HG03378 (cell line): ENCODE data around the gene ADD1.
"Not testable (repeated sequence)": the region's sequence is repeated elsewhere in the genome, so short reads cannot be mapped to it uniquely, and the experiment has no call there.

Experiments
- ATAC-seq: cut with Tn5 transposase; IDR thresholded peaks from one replicate; pipeline ENCODE4 v1.9.1; 2021; ENCODE audit warnings: mild to moderate bottlenecking, moderate library complexity; ENCODE audit not compliant: unreplicated experiment

Gene ADD1

DNA sequence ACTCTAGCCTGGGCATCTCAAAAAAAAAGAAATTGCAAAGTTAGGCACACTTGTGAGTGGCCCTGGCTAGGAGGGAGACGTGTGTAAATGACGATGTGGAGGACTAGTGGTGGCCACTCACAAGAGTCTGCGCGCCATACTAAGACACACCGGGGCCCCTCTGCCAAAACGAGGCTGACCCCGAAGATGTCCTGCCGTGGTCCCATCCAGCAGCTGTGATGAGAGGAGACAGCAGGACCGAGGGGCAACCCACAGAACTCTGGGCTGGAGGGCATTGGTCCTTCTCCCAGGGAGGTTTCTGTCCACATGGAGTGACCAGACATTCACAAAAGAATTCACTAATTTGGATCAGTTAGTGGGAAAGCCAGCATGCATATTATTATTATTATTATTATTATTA is 72.1 kb downstream of the ADD1 start:
- ATAC-seq, result no peak

DNA sequence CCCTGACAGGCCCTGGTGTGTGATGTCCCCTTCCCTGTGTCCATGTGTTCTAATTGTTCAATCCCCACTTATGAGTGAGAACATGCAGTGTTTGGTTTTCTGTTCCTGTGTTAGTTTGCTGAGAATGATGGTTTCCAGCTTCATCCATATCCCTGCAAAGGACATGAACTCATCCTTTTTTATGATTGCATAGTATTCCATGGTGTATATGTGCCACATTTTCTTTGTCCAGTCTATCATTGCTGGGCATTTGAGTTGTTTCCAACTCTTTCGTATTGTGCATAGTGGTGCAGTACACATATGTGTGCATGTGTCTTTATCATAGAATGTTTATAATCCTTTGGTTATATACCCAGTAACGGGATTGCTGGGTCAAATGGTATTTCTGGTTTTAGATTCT is 73.1 kb downstream of the ADD1 start:
- not testable (repeated sequence) for ATAC-seq

DNA sequence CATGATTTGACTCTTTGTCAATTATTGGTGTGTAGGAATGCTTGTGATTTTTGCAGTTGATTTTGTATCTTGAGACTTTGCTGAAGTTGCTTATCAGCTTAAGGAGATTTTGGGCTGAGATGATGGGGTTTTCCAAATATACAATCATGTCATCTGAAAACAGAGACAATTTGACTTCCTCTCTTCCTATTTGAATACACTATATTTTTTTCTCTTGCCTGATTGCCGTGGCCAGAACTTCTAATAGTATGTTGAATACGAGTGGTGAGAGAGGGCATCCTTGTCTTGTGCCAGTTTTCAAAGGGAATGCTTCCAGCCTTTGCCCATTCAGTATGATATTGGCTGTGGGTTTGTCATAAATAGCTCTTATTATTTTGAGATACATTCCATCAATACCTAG is 74.7 kb downstream of the ADD1 start:
- ATAC-seq, result not testable (repeated sequence)

DNA sequence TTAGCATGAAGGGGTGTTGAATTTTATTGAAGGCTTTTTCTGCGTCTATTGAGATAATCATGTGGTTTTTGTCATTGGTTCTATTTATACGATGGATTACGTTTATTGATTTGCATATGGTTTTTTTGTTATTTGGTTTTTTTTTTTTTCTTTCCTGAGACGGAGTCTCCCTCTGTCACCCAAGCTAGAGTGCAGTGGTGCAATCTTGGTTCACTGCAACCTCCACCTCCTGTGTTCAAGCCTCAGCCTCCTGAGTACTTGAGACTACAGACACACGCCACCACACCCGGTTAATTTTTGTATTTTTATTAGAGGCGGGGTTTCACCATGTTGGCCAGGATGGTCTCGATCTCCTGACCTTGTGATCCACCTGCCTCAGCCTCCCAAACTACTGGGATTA is 75.1 kb downstream of the ADD1 start:
- ATAC-seq, result not testable (repeated sequence)

DNA sequence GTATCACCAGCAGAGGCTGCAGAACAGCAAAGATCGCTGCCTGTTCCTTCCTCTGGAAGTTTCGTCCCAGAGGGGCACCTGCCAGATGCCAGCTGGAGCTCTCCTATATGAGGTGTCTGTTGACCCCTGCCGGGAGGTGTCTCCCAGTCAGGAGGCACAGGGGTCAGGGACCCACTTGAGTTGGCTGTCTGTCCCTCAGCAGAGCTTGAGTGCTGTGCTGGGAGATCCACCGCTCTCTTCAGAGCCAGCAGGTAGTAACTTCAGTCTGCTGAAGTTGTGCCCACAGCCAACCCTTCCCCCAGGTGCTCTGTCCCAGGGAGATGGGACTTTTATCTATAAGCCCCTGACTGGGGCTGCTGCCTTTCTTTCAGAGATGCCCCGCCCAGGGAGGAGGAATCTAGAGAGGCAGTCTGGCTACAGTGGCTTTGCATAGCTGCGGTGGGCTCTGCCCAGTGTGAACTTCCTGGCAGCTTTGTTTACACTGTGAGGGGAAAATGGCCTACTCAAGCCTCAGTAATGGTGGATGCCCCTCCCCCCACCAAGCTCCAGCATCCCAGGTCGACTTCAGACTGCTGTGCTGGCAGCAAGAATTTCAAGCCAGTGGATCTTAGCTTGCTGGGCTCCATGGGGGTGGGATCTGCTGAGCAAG is 78.9 kb downstream of the ADD1 start:
- ATAC-seq, result not testable (repeated sequence)

DNA sequence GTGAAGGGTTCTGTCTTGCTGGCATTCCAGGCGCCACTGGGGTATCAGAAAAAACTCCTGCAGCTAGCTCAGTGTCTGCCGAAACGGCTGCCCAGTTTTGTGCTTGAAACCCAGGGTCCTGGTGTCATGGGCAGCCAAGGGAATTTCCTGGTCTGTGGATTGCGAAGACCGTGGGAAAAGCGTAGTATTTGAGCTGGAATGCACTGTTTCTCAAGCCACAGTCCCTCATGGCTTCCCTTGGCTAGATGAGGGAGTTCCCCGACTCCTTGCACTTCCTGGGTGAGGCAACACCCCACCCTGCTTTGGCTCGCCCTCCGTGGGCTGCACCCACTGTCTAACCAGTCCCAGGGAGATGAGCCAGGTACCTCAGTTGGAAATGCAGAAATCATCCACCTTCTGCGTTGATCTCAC is 79.5 kb downstream of the ADD1 start:
- ATAC-seq, result no peak

DNA sequence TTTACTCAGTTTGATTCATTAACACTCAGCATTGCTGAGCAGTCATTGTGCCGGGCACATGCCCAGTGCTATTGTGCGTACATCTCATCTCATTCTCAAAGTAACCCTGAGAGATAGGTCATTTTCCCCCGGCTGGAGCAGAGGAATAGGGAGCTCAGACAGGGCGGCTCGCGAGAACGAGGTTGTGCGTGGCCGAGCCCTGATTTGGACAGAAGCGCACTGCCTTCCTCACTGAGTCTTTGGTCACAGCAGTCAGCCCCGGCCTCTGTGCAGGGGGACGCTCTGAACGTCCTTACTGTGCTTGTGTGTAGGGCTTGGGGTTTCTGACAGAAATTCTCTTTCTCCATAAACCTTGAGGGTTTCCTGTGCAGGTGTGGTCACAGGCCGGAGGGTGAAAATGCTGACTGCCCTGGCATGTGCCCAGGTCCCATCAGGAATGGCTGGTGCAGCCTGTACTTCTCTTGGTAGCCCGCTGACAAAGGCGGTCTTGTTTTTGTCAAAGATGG is 80.1 kb downstream of the ADD1 start:
- no peak for ATAC-seq

DNA sequence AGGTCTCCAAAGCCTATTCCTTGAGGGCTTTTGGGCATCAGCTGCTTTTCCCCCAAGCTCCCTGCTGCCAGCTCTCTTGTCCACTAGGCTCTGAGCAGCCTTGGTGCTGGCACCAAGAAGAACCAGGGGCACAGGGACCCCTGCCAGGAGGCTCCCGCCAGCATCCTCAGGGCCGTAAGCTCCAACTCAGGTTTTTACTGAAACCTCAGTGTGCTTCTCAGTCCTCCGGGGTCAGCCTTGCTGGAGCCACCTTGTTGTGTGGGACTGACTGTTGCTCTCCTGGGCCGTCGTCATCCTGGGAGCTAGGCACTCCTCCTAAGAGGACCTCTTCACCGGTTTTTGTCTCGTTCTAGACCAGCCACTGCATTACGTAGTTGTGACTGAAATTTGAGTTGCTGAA is 80.6 kb downstream of the ADD1 start:
- no peak for ATAC-seq

DNA sequence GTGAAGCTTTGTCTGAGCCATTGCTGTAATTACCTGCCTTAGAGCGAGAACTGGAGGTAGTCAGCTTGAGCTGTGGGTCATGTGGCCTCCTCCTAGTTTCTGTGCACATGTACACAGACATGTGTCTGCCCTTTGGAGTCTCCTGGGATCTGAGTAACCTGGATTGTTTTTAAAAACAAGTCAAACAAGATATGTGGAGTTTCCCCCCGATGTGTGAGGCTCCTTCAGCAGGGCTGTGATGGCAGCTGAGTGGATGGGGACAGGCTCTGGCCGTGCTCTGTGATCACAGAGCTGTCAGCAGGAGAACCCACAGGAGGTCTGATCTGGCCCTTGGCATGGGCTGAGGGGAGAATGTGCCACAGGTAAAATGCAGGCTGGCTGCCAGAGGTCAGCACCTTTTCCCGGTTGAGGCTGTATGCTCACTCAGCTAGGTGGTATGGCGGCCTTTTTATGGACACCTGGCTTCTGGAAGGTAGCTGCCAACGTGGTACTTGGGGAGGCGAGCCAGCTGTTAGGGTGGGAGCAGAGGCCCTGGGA is 81.2 kb downstream of the ADD1 start:
- ATAC-seq, result no peak

DNA sequence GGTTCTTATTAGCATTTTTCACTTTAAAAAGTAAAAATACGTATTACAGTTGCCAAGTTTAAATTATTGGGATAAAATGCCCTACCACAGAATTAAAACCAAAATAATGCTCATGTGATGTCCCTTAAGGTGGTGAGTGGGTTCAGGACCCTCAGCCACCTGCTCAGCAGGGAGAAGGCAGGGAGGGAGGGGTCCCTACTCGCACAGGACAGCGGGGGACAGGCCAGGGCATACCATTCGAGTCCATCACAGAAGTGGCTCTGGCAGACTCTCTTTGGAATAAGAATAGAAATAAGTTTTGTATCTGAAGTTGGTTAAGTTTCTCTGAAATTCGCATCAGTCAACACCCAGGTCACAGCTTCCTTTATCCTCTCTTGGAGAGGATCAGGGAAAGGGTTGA is 81.9 kb downstream of the ADD1 start:
- no peak for ATAC-seq

DNA sequence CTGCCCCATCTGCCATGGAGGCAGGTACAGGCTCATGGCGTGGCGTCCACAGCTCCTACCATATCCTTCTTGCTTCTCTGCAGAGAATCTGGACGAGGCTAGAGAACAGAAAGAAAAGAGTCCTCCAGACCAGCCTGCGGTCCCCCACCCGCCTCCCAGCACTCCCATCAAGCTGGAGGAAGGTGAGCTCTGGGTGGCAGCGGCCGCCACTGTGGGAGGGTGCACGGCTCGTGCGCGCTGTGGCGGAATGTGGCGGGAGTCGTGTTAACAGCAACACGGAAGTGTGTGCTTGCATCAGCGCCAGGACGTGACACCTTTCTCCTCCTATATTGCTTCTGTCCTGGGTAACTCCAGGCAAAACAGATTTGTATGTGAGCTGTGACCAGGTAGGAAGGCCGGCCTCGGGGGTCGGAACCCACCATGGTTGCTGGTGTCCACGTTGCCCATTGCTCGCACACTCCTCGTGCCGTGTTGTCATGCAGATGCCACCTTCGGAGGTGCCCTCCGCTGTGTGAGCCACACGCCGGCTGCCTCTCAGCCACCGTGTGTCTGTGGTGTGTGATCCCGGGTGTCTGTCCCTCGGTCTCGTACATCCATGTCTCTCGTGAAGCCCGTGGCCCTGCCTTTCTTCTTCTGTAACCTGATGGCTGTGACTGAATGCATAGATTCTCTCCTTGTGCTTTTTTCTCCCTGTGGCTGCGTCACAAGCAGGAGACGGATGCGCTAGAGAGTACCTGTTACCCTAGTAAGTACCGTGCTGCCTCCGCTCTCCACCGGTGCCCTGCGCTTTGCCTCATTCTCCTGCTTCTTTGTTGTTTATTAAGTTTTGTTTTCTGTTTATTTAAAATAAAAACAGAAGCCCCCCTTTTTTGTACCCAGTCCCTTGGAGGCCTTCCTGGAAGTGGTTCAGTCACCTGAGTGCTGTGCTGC is 82.6 kb downstream of the ADD1 start:
- ATAC-seq, result no peak

DNA sequence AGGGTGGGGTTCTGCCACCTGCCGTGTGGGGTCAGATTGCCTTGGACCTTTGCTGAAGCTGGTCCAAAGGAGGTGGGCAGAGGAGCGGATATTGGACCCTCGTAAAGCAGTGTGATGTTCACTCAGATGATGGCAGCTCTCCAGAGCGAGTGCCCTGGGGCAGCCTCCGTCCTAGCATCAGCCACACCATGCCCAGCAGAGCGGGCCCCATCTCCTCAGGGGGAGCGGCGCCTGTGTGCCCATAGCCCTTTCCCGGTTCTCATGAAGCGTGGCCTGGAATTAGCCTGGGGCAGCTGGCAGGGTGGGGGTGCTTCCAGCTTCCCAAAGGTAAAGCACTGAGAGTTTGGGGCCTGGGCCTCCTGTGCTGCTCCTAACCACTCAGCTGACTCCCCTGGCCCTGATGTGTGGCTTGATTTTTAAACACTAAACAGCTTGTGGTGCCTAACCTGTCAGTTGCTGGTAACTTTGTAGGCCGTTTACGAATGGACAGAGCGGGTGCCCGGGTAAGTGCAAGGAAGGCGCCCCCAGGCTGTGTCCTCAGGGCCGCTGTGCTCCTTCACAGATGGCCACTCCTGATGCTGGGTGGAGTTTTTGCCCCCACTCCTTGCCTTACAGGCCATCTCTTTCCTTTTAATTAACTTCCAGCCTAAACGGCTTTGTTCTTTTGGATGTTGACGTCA is 83.5 kb downstream of the ADD1 start:
- no peak for ATAC-seq

DNA sequence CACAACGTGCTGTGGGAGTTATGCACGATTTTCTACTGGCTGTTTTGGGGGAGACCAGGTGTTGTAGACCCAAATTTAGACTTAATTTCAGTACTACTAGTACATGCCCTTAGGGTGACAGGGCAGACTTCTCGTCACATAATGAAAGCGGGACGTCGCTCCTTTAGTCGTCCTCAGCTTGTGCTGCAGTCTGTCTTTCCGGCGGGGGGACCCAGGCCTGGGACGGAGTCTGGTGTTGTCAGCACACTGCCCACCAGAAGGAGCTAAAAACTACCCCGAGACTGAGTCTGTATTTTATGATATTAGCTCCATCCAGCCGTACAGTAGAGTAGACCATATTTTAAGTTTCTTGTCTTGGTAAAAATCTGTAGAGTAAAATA is 84.0 kb downstream of the ADD1 start:
- no peak for ATAC-seq

DNA sequence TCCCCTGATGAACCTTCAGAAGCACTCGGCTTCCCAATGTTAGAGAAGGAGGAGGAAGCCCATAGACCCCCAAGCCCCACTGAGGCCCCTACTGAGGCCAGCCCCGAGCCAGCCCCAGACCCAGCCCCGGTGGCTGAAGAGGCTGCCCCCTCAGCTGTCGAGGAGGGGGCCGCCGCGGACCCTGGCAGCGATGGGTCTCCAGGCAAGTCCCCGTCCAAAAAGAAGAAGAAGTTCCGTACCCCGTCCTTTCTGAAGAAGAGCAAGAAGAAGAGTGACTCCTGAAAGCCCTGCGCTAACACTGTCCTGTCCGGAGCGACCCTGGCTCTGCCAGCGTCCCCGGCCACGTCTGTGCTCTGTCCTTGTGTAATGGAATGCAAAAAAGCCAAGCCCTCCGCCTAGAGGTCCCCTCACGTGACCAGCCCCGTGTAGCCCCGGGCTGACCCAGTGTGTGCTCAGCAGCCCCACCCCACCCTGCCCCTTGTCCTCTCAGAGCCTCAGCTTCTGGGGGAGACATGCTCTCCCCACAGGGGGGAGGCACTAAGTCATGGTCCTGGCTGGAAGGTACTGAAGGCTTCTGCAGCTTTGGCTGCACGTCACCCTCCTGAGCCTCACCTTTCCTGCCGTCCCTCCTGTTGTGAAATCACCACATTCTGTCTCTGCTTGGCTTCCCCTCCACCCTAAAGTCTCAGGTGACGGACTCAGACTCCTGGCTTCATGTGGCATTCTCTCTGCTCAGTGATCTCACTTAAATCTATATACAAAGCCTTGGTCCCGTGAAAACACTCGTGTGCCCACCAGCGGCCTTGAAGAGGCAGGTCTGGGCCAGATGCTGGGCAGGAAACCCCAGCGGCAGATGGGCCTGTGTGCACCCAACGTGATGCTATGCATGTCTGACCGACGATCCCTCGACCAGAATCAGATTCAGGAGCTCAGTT is 84.9 kb downstream of the ADD1 start:
- no peak for ATAC-seq

DNA sequence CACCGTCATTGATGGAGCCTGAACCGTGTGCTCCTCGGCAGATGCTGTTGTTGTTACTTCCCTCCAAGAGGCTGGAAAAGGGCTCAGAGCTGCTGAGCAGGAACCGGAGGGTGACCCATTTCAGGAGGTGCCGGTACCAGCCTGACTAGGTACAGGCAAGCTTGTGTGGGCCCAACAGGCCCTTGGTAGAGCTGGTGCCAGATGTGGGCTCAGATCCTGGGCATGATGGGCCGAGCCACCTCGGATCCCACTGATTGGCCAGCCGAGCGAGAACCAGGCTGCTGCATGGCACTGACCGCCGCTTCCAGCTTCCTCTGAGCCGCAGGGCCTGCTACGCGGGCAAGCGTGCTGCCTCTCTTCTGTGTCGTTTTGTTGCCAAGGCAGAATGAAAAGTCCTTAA is 85.8 kb downstream of the ADD1 start:
- no peak for ATAC-seq

DNA sequence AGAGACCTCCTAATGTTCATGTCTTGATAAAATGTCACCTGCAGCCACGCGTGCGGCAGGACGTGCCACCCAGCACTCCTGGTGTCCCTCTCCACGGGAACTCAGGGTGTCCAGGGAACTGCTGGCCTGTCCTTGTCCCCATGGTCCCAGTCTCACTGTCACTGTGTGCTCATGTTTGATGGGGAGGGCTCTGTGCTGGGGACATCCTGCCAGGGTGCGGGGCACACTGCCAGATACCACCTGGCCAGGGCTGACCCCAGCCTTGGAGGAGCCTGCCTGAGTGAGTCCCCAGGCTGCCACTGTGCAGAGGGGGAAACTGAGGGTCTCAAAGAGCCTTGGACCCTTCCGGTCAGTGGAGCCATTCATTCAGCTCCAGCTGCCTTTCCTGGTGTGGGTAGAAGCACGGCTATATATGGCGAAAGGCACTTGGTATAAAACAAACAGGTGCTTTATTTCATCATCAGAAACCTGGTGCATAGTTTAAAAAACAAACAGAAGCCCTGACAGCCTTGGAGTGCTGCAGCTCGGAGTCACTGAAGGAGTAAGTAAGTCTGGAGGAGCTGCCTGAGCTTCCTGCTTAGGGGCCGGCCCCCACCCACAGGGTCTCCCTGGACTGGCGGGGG is 86.6 kb downstream of the ADD1 start:
- ATAC-seq, result no peak

DNA sequence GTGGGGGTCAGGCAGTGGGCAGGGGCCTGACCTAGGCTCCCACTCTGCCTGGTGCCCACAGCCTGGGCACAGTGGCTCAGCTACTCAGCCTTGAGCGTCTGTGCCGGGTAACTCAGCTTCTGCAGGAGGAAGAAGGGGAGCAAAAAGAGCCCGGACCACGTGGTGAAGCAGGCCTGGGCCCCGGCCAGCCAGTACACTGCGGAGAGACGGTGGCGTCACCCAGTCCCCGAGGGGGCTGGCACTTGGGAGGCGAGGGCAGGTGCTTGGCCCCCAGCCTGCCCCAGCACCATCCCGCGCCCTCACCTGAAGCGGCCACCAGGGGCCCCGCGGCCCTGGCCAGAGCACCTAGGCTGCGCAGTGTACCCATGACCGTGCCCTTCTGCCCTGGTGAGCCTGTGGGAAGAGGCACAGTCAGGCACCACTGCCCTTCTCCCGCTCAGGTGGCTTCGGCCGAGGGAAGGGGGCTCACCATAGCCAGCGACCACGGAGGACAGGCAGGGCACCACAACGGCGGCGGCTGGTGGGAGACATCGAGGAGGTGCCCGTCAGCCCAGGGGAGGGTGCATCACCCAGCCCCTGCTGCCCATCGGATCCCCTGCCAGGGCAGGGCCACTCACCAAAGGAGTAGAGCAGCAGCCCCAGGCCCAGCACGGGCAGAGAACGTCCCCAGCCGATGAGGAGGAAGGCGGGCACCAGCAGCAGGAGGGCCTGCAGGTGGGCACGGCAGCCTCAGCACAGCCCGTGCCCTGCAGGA is 87.3 kb downstream of the ADD1 start:
- no peak for ATAC-seq

DNA sequence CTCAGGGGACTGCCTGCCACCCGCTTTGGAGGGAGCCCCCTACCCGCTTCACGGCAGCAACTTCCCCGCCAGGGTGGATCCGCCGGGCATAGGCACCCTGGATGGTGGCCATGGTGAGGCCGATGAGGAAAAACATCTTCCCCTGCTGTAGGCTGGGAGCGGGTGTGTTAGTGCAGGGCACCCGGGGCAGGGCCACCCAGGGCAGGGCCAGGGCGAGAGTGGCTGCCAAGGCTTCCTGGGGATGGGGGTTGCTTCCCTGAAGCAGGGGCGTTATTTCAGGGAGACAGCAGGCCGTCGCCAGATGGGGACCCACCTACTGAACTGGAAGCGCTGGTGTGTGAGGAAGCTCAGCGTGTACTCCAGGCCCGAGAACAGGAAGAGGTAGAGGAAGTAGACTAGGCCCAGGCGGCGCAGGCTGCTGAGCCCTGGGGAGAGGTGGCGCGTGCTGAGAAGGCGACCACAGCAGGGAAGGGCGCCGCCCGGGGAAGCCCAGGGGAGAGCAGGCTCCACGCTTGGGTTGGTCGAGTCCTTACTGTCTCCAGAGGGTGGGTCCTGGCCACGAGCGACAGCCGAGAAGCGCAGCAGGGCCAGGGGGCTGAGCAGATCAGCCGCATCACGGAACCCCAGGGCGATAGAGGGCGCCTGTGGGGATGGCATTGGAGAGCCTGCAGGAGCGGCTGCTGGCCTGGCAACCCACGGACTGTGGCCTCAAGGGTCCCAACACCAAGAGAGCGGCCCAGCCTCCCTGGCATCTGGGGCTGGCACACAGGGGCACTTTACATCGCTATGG is 88.1 kb downstream of the ADD1 start:
- ATAC-seq, result peak; percentile 38
